ENCODE results near the gene CDH13. TPM values are rescaled to one million over a fixed set of nuclear protein-coding genes. Genes with fewer than 3 reads are reported as not detected.

CDH13 gene
- total RNA-seq, 1 donor from 2014 or later: 46.4 TPM

DNA sequence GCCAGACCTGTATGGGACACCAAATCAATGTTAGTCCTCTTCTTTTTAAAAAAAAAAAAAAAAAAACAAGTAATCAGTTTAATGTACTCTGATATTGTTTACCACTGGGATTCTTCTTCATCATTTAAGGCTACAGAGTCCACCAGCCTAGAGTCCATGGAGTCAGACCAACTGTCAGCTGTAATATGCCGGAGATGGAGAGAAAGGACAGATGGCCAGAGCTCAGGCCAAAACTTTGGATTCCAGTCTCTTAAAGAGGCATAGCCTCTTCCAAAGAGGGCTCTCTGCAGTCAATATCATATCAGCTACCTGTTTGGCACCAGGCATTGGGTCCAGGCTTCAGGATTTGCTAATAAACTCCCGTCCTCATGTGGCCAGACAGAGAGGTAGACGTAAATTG lies 711.4 kb downstream of the CDH13 start:
- no peak for DNase-seq (ENCODE audit: extremely low spot score, unreplicated experiment)
- no peaks in the 10 kb centered on the region for H3K9me3 Mint-ChIP-seq
- TF ChIP-seq, protein P1, sequence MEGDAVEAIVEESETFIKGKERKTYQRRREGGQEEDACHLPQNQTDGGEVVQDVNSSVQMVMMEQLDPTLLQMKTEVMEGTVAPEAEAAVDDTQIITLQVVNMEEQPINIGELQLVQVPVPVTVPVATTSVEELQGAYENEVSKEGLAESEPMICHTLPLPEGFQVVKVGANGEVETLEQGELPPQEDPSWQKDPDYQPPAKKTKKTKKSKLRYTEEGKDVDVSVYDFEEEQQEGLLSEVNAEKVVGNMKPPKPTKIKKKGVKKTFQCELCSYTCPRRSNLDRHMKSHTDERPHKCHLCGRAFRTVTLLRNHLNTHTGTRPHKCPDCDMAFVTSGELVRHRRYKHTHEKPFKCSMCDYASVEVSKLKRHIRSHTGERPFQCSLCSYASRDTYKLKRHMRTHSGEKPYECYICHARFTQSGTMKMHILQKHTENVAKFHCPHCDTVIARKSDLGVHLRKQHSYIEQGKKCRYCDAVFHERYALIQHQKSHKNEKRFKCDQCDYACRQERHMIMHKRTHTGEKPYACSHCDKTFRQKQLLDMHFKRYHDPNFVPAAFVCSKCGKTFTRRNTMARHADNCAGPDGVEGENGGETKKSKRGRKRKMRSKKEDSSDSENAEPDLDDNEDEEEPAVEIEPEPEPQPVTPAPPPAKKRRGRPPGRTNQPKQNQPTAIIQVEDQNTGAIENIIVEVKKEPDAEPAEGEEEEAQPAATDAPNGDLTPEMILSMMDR (conservative IDR thresholded peaks at IDR 0.05): no peak
- no peak overlapping the region for H3K27ac Mint-ChIP-seq
- no peaks in the 10 kb centered on the region for H3K27me3 Mint-ChIP-seq
- H3K4me1 Mint-ChIP-seq (ENCODE audit: unreplicated experiment): no peaks in the 10 kb centered on the region
- H3K4me3 Mint-ChIP-seq: no peak overlapping the region
- no peaks in the 10 kb centered on the region for H3K36me3 Mint-ChIP-seq

- DNase-seq (ENCODE audit: extremely low spot score, unreplicated experiment): no peak
- Mint-ChIP-seq H3K4me3 (no peak overlapping the region), H3K9me3 (no peaks in the 10 kb centered on the region)
These were observed 712.2 kb downstream of the CDH13 start for GRCh38 chr16:83338941-83339340.

DNA sequence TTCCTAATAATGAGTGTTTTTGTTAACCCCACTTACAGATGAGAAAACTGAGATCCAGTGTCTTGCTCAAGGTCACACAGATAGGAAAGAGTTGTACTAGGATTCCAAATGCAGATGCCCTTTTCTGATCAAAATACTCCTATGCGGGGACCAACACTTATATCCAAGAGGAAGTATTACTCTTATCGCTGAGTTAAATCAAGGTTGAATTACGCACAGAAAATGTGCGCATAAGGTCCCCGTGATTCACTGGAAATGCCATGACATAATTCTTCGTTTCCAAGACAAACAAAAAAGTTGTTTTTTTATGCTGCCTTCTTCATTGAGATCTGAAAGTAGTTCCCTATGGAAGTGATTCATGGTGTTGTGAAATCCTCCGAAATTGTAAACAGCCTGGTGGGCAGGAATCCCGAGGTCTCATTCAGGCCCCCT lies 717.2 kb downstream of the CDH13 start:
- peaks cover 5% of the 10 kb centered on the region for H3K9me3 Mint-ChIP-seq
- no peak overlapping the region for H3K27ac Mint-ChIP-seq
- TF ChIP-seq, protein P1 (conservative IDR thresholded peaks at IDR 0.05): no peak
- peaks cover 9% of the 10 kb centered on the region for H3K27me3 Mint-ChIP-seq
- H3K4me3 Mint-ChIP-seq: no peak overlapping the region
- H3K36me3 Mint-ChIP-seq: no peaks in the 10 kb centered on the region
- DNase-seq (ENCODE audit: extremely low spot score, unreplicated experiment): no peak
- H3K4me1 Mint-ChIP-seq (ENCODE audit: unreplicated experiment): peaks cover 9% of the 10 kb centered on the region

More at GRCh38 chr16:83338941-83339340, 712.2 kb downstream of the CDH13 start:
- Mint-ChIP-seq H3K4me1 (ENCODE audit: unreplicated experiment) (no peaks in the 10 kb centered on the region), H3K27ac (no peak overlapping the region), H3K36me3 (no peaks in the 10 kb centered on the region), H3K27me3 (no peaks in the 10 kb centered on the region)
- TF ChIP-seq, protein P1 (conservative IDR thresholded peaks at IDR 0.05): no peak

DNA sequence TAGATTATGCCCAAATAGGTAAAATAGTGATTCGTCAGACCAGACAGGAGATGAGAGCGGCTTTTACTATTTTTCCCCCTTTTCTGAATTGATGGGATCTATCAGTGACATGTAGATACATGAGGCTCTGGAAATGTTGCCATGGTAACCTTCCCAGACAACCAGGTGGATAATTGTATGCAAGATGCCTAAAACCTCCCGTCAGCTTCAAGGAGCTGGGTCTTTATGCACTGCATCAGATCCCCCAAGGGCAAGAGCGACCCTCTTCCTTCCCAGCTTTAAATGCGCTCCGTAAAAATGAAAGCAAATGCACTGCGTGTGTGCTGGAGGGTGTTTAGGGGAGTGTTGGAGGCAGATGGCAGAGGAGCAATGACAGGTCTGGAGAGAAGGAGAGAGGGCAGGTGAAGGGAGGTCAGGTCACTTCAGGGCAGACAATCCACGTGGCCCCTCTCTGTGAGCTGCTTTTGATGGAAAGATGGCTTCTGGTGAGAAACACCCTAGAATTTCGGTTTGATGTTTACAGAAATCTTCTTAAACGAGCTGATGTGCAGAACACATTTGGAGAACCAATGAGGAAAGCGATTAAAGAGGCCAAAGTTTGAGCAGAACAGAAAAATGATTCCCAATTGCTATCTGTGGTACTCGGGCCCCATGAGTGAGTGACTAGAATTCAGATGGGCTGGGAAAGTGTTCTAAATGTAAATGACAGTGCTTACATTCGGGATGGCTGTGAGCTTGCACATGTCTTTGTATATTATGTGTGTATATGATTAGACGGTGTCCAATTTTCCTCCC lies 719.3 kb downstream of the CDH13 start:
- Mint-ChIP-seq H3K36me3 (no peaks in the 10 kb centered on the region), H3K27ac (no peak overlapping the region), H3K9me3 (peaks cover 5% of the 10 kb centered on the region), H3K27me3 (peaks cover 9% of the 10 kb centered on the region), H3K4me3 (no peak overlapping the region), H3K4me1 (ENCODE audit: unreplicated experiment) (peaks cover 13% of the 10 kb centered on the region)
- TF ChIP-seq, protein P1 (conservative IDR thresholded peaks at IDR 0.05): no peak
- DNase-seq (ENCODE audit: extremely low spot score, unreplicated experiment): no peak

DNA sequence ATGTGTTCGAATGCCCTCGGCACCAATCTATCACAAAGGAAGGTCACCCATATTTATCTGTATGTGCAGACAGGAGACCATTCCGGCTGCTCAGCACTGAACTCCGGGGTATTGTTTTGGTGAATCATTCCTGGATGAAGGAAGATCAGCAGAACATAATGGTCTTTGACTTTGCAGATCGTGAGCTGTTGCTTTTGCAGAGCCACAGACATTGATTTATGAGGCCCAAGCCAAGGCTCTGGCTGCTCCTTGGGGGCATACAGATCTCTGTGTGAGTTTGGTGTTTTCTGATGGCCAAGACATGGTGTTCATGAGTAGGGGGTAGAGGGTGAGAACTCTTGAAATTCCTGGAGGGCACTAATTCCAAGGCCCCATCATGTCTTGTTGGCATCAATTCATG lies 722.2 kb downstream of the CDH13 start:
- no peak overlapping the region for H3K27ac Mint-ChIP-seq
- H3K4me1 Mint-ChIP-seq (ENCODE audit: unreplicated experiment): peaks cover 13% of the 10 kb centered on the region
- H3K4me3 Mint-ChIP-seq: no peak overlapping the region
- H3K9me3 Mint-ChIP-seq: peaks cover 5% of the 10 kb centered on the region
- peaks cover 9% of the 10 kb centered on the region for H3K27me3 Mint-ChIP-seq
- no peak for DNase-seq (ENCODE audit: extremely low spot score, unreplicated experiment)
- TF ChIP-seq, protein P1 (conservative IDR thresholded peaks at IDR 0.05): no peak
- H3K36me3 Mint-ChIP-seq: no peaks in the 10 kb centered on the region
